Stimulated activated CD4-positive, alpha-beta T cell treated with anti-CD3 and anti-CD28 coated beads, Interleukin-4, amount 100 ng/mL, for 48 hours (primary cell): ENCODE data around the gene UBE2V1.
"Not testable (repeated sequence)": the region's sequence is repeated elsewhere in the genome, so short reads cannot be mapped to it uniquely, and the experiment has no call there.

Experiments
- DNase-seq, 2 donors: peaks; one replicate each; pipeline ENCODE4 v3.0.0-alpha.2; 2020; ENCODE audit warnings: low read depth in 2 of 2

Gene UBE2V1

GRCh38 chr20:50115591-50116367 lies 2.8 kb upstream of the UBE2V1 start:
- peak; percentile 82 to 88 for DNase-seq

- no peak for DNase-seq
Measured at GRCh38 chr20:50115041-50115512, 2.1 kb upstream of the UBE2V1 start.

GRCh38 chr20:50113420-50114224 lies 672 bp upstream of the UBE2V1 start:
- no peak for DNase-seq

- no peak for DNase-seq
Measured at GRCh38 chr20:50111829-50112495, 988 bp downstream of the UBE2V1 start.

- DNase-seq, result peak; percentile 28 to 46
Measured at GRCh38 chr20:50111120-50111828, 1.7 kb downstream of the UBE2V1 start.

- no peak for DNase-seq
Measured at GRCh38 chr20:50110141-50111047, 2.6 kb downstream of the UBE2V1 start.

- DNase-seq, result no peak
Measured at GRCh38 chr20:50108556-50109235, 4.3 kb downstream of the UBE2V1 start.

- DNase-seq, result no peak
Measured at GRCh38 chr20:50107796-50108331, 5.1 kb downstream of the UBE2V1 start.

- DNase-seq, result no peak
Measured at GRCh38 chr20:50107086-50107660, 5.8 kb downstream of the UBE2V1 start.

- DNase-seq, result not testable (repeated sequence)
Measured at GRCh38 chr20:50106669-50107068, 6.3 kb downstream of the UBE2V1 start.

- DNase-seq, result peak in 1 of 2 donors; percentile 35
Measured at GRCh38 chr20:50103464-50104107, 9.4 kb downstream of the UBE2V1 start.

- not testable (repeated sequence) for DNase-seq
Measured at GRCh38 chr20:50102551-50102950, 10.4 kb downstream of the UBE2V1 start.

GRCh38 chr20:50101887-50102286 lies 11.1 kb downstream of the UBE2V1 start:
- no peak for DNase-seq

- no peak for DNase-seq
Measured at GRCh38 chr20:50101281-50101680, 11.7 kb downstream of the UBE2V1 start.

- DNase-seq, result no peak
Measured at GRCh38 chr20:50100552-50100951, 12.4 kb downstream of the UBE2V1 start.

GRCh38 chr20:50099565-50099991 lies 13.4 kb downstream of the UBE2V1 start:
- DNase-seq, result no peak

- DNase-seq, result no peak
Measured at GRCh38 chr20:50099113-50099512, 13.8 kb downstream of the UBE2V1 start.

- no peak for DNase-seq
Measured at GRCh38 chr20:50098259-50098658, 14.7 kb downstream of the UBE2V1 start.

GRCh38 chr20:50097843-50098242 lies 15.1 kb downstream of the UBE2V1 start:
- no peak for DNase-seq
